HEK293 (cell line): ENCODE measurements around the gene HEG1.

Source experiments
- GLI2 ChIP-seq: fragments of 450-650 bp; formaldehyde crosslinking; IDR thresholded peaks from 2 replicates; pipeline ENCODE4; 2017; ENCODE audit warnings: missing biosample characterization, missing genetic modification characterization, low read depth, borderline replicate concordance
- YY2 ChIP-seq: fragments of 450-650 bp; formaldehyde crosslinking; IDR thresholded peaks from 2 replicates; pipeline ENCODE4 v1.5.1; 2016; ENCODE audit warnings: missing biosample characterization, missing genetic modification characterization
- ZBTB7A ChIP-seq: fragments of 450-650 bp; formaldehyde crosslinking; IDR thresholded peaks from 2 replicates; pipeline ENCODE4 v1.5.1; 2016; ENCODE audit warnings: low read depth, missing biosample characterization, missing genetic modification characterization
- ZFP41 ChIP-seq: fragments of 450-650 bp; formaldehyde crosslinking; IDR thresholded peaks from 2 replicates; pipeline ENCODE4 v1.5.1; 2016; ENCODE audit warnings: missing biosample characterization, missing genetic modification characterization, borderline replicate concordance
- ZNF211 ChIP-seq: fragments of 450-650 bp; formaldehyde crosslinking; IDR thresholded peaks from 2 replicates; pipeline ENCODE4 v1.5.1; 2016; ENCODE audit warnings: low read depth, missing biosample characterization, missing genetic modification characterization
- ZNF311 ChIP-seq: fragments of 450-650 bp; formaldehyde crosslinking; IDR thresholded peaks from 2 replicates; pipeline ENCODE4 v1.5.1; 2017; ENCODE audit warnings: missing biosample characterization, missing genetic modification characterization, borderline replicate concordance
- ZNF530 ChIP-seq: fragments of 450-650 bp; formaldehyde crosslinking; IDR thresholded peaks from 2 replicates; pipeline ENCODE4 v1.5.1; 2016; ENCODE audit warnings: low read depth, missing biosample characterization, missing genetic modification characterization
- ZNF707 ChIP-seq: fragments of 450-650 bp; formaldehyde crosslinking; IDR thresholded peaks from 2 replicates; pipeline ENCODE4 v1.5.1; 2016; ENCODE audit warnings: missing biosample characterization, missing genetic modification characterization
- TF ChIP-seq, protein P1 (sequence below): fragments of 450-650 bp; formaldehyde crosslinking; IDR thresholded peaks from 2 replicates; pipeline ENCODE4 v1.5.1; 2016; ENCODE audit warnings: missing biosample characterization, missing genetic modification characterization

DNA sequence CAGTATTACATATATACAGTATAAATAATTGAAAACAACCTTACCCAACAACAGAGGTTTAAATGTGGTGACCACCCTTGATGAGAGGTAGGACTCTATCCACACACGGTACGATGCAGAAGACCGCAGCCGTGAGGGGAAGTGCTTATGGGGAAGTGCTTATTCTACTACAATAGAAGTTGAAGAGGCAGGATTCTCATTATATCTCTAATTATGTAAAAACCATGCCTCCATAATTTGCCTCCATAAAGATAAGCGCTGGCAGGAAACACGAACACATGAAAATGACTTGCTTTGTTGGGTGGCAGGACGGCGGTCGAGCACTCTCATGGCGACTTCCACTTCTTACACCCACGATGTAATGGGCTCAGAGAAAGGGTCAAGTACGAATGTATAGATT lies 114.0 kb downstream of the HEG1 start:
- TF ChIP-seq, protein P1, sequence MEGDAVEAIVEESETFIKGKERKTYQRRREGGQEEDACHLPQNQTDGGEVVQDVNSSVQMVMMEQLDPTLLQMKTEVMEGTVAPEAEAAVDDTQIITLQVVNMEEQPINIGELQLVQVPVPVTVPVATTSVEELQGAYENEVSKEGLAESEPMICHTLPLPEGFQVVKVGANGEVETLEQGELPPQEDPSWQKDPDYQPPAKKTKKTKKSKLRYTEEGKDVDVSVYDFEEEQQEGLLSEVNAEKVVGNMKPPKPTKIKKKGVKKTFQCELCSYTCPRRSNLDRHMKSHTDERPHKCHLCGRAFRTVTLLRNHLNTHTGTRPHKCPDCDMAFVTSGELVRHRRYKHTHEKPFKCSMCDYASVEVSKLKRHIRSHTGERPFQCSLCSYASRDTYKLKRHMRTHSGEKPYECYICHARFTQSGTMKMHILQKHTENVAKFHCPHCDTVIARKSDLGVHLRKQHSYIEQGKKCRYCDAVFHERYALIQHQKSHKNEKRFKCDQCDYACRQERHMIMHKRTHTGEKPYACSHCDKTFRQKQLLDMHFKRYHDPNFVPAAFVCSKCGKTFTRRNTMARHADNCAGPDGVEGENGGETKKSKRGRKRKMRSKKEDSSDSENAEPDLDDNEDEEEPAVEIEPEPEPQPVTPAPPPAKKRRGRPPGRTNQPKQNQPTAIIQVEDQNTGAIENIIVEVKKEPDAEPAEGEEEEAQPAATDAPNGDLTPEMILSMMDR (tag by site-specific recombination) = no peak
- TF ChIP-seq ZNF311 = no peak
- TF ChIP-seq YY2 = no peak
- no peak for TF ChIP-seq ZNF530 (tag by site-specific recombination)
- TF ChIP-seq ZFP41 (tag by site-specific recombination) = no peak
- TF ChIP-seq ZBTB7A = no peak
- no peak for TF ChIP-seq ZNF707 (tag by site-specific recombination)
- no peak for TF ChIP-seq GLI2 (tag by site-specific recombination)
- no peak for TF ChIP-seq ZNF211 (tag by site-specific recombination)
